Measurements from ENCODE around the gene ADAMTS12.

The ADAMTS12 gene

DNA sequence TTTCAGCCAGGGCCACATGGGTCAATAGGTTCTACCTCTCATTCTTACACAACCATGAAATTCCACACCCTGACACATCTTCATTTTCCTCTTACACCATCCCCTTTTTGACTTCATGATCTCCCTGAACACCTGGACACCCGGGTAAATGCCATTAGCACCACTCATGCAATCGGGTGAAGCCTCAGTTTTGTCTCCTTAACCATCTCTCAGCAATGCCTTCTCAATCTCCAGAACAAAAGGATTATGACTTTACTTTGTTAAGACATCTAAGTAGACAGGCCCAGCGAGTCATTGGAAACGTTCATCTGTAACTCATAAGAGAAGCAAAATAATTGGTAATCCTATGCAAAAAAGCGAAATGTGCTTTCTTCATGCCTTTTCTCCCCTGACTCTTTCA lies 49.9 kb downstream of the ADAMTS12 start:
- no peak for DNase-seq (ENCODE audit: low spot score)

DNA sequence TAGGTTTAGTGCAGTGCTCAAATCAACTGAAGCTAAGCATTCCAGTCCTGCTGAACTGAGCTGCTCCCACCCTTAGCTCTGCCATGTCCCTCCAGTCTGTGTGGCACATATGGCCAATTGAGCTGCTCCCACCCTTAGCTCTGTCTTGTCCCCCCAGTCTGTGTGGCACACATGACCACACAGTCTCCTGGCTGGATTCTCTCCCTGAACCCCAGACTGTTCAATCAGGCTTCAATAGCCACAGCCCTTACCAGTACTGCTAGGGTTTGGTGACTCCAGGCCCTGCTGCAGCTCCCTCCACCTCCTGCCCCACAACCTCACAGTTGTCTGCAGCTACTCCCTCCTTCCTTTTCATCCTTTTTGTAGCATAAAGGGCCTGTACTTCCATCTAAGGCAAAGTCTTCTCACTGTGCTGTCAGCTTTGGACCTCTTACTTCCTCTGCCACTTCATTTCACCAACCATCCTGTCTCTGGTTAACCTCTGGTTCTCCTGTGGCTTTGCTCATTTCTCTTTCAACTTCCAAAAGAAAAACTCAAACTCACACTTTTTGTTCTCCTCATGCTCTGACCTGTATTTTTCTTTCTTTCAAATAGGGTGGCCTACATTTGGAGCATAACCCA lies 50.8 kb downstream of the ADAMTS12 start:
- no peak for DNase-seq (ENCODE audit: low spot score)

DNA sequence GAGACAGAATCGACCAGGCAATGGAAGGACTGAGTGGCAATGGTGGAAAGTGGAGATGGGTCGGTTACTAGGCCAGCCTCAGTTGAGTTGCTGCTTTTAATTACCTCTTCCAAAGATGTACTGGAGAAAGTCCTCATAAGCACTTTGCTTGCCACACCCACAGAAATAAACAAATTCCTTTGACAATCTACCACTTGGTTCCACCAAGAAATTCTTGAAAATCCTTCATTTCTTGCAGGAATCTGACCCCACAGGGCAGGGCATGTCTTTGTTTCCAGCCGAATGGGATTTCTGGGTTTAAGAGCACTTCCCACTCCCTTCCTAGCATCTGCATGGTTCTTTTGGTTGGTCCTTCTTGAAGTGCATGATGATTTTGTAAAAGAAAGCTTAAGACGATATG lies 54.5 kb downstream of the ADAMTS12 start:
- no peak for DNase-seq (ENCODE audit: low spot score)

DNA sequence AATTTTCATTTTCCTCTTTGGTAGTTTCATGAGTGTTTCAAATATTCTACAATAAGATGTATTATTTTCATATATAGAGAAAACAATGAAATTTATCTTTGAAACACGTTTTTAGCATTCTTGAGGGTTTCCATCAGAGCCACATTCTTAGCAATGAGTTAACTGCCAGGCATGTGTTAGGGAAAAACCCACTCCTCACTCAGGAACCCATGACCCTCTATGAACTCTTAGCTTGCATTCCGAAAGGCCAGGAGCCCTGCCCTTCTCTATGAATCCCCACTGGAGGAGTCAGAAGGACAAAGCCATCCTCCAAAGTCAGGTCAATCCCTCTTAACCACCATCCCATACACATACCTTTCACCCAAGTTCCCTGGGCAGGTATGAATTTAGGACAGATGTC lies 57.5 kb downstream of the ADAMTS12 start:
- no peak for DNase-seq (ENCODE audit: low spot score)

DNA sequence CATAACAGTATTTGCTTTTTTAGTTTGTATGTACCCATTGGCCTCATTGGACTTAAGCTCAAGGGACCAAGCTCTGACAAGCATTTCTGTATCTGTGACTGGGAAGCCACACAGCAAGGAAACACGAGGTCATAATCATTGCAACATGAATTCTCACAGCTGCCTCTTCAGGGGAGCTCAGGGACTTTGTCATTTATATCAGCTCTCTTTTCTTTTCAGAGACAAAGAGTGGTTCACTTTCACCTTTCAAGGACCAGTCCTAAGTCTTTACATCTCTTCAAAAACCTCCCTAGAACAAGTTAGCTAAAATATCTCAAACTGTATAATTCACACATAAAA lies 58.6 kb downstream of the ADAMTS12 start:
- no peak for DNase-seq (ENCODE audit: low spot score)

DNA sequence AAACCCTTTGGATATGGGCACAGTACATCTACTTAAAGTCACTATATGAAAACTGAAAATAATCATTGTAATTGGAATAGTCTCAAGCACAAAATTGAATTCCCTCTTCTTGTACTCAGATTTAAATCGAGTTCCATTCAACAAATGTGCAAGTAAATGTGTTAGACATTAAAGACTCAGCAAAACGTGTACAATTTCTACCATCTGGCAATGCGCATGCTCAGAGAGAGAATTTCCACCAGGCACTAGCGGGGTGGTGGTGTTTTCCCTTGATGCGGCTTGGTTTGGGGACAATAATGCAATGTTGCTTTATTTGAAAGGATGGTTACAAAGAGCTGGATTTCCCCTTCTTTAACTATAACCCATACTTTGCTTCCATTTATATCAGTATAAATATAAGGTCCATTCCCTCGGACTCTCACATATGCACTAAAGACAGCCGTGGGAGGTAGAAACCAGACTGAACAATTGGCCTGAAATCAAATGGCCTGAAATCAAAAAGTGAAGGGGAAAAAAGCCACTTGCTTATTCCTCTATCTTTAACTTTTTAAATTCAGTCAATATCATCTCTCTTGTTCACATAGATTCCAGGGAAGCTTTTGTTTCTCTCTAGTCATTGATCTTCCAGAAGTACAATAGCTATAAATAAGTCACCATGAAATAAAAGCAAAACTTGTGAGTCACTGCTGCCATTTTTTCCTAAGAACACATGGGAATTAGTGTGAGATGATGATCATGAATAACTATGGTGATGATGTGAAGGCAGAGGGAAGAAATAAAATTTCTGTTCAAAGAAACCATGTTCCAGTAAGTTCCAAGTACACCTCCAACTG lies 59.2 kb downstream of the ADAMTS12 start:
- no peak for DNase-seq (ENCODE audit: low spot score)

DNA sequence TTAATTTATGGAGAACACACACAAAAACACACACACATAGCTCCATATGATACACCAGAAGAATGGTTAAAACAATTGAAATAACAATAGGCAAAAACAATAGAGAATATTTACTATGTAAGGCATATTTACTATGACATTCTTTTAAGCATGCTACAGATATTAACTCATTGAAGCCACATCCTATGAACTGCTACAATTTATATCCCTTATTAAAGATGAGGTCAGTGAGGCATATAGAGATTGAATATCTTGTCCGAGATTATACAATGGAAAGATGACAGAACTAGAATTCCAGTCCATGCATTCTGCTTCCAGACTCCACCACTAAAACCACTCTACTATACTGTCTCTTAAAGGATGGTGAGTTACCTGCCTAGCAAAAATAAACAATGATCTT lies 60.7 kb downstream of the ADAMTS12 start:
- no peak for DNase-seq (ENCODE audit: low spot score)

DNA sequence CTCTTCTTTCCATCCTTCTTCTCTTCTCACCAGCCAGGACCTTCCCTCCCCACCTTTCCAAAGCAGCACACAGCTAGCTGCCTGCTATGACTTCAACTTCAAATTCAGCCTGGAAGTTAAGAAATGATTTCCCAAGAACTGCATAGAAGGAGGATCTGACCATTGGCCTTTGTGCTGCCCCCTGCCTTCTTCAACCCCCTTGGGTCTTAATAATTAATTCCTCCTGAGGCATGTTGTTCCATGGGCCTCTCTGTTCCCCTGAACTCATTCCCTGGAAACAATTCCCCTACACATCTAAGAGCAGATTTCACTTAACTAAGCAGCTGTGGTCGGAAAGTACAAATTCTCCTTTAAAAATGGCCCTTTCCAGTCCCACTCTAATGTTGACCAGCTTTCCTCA lies 62.4 kb downstream of the ADAMTS12 start:
- no peak for DNase-seq (ENCODE audit: low spot score)

DNA sequence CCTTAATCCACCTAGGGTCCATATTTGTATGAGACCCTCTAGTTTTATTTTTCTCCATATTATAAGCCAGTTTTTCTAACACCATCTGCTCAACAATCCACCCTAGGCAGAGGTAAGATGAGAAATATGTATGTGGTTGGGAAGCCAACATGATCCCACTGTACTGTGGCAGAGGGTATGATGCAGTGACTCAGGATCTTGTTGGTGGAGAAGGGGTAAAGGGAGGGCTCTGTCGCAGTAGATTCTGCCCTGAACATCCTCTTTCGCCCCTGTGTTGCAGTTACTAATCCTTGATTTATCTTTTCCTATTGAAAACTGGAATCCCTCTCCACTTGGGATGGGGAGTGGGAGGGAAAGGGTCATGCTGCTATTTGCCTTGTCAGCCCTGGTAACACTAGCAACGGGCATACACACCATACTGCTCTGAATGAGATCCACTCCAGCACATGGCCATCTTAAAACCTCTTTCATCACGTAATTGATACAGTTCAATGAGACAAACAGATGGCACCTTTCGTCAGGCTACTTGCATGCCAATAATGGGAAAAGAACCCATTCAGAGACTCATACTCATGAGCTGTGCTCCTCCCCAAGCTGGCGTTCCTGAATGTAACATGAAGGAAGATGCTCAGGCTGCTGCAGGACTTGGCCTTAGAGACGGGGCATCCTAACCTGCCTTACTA lies 63.0 kb downstream of the ADAMTS12 start:
- no peak for DNase-seq (ENCODE audit: low spot score)

DNA sequence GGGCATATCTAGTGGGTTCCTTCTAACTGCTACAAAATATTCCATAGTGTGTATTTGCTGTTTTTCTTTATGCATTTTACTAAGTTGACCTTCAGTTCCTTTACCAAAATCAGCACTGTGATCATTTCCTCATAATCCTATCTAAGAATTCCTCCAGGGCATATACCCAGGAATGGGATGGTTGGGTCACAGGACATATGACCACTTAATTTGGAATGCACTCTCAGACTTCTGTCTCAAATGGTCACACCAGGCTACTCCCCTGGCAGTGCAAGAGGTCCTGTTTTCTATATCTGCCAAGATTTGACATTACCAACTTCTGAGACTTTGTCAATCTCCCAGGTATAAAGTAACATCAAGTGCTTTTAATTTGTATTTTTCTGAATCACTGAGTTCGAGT lies 63.9 kb downstream of the ADAMTS12 start:
- no peak for DNase-seq (ENCODE audit: low spot score)

DNA sequence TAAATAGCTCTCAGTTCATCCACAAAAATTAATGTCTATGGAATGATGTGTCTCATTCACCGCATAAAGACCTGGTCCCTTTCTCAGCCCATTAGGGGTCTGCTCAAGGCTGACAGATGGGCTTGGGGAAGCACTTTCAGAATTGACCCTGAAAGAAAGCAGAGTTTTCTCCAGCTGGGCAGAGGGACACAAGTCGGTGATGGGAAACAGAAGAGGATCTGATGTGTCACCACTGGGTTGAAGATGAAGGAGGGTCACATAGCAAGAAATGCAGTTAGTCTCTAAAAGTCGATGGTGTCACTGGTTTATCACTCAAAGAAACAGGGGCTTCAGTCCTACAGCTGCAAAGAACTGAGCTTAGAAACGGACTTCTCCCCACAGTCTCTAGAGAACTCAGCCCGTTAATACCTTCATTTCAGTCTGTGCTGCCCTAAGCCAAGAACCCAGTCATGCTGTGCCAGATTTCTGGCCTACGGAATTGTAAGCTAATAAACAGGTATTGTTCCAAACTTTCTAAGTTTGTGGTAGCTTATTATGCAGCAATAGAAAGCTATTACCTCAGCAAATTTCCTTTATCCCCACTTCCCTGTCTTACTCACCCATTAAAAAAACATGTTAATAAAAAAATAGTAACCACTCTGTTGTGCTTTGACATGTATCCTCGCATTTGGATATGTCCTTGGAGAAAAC lies 64.6 kb downstream of the ADAMTS12 start:
- no peak for DNase-seq (ENCODE audit: low spot score)

DNA sequence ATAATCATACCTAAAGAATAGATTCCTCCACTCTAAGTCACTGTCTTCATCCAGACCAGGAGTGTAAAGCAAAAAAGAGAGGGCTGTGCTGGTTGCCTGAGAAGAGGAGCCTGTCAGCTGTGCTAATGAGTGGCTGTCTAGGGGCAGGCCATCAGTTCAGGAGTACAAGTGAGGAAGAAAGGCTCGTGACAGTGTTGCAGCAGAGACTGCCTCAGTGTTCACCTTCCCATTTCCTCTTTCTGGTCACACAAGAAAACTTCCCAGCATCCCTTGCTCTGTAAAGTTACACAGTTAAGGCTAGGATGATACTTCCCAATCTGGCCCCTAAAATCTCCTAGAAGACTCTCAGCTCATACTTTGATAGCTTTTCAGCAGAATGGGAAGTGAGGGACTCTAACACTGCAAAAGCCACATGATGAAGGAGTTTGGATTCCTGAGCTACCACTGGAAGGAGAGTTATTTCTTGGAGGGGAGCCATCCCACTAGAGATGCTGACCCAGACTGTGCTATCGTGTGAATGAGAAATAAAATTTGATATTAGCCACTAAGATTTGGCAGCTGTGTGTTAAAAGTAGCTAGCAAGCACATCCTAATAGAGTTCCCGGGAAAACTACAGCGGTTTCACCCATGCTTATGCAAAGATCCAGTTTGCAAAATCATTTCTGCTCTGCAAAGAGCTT lies 67.1 kb downstream of the ADAMTS12 start:
- DNase-seq (ENCODE audit: low spot score) = no peak

DNA sequence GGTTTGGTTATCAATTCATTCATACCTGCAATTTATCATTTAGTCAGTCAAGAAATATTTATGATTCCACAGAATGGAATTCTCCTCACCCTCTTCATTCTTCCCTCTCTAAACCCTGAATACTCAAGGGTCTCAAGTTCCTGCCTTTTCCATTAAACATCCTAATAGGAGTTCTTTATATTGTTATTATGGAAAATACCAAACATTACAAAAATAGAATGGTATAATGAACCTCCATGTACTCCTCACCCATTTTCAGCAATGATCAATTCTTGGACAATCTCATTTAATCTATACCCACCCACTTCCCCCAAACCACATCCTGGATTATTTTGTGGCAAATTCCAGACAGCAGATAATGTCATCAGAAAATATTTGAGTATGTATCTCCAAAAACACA lies 74.5 kb downstream of the ADAMTS12 start:
- no peak for DNase-seq (ENCODE audit: low spot score)

DNA sequence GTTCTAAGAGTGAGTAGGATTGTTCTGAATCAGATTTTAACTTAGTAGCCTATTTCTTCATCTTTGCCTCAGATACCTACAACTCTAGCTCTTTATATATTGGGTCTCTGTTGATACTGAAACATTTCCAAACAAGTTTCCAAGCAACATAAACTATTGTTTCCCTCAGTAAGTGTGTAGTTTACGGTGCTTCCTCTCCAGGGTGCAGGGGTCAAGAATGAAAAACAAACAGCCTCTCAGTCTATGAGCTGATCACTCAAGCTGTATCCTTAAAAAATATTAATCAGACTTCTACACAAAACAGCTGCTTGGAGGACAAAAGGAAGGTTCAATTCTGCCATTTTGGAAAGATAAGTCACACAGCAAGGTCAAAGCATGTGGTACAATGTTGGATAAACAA lies 75.0 kb downstream of the ADAMTS12 start:
- no peak for DNase-seq (ENCODE audit: low spot score)

DNA sequence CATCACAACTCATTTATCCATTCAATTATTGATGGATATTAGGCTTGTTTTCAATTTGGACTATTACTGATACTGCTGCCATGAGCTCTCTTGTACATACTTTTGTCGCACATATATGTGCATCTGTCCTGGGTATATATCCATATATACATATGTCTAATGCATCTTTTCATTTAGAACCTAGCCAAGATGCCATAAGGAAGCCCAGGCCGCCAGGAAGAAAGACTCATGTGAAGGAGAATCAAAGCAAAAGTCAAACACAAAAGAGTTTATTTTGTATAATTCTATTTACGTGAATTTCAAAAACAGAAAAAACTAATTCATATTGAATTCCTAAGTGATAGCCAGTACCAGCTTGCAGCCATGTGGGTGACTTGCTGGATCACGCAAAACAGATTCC lies 79.0 kb downstream of the ADAMTS12 start:
- DNase-seq (ENCODE audit: low spot score) = no peak

DNA sequence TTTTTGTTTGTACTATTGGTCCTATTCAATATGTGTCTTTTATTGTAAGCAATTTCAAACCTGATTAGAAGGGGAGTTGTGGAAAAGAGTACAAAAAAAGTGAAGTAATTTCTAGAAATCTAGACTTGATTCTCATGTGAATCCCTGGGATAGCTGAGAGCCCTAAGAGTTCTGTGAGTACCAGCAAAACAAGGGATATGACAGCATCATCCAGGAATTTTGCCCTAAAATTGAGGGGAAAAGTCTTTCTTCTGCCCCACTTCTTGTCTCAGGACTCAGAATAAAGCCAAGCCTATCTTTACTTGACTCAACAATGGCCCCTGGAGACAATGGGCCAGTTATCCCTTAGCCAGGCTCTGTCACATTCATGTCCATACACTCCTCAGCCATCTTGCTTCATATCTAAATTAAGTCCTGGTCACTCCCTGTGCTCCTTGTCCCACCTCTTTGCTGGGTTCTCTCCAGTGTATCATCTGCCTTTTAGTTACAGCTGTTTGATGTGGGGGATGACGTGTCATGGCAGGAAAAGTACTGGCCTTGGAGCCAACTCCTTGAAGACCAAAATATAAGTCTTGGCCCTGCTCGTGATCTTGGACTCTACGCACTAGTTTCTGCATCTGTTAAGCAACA lies 81.2 kb downstream of the ADAMTS12 start:
- no peak for DNase-seq (ENCODE audit: low spot score)

DNA sequence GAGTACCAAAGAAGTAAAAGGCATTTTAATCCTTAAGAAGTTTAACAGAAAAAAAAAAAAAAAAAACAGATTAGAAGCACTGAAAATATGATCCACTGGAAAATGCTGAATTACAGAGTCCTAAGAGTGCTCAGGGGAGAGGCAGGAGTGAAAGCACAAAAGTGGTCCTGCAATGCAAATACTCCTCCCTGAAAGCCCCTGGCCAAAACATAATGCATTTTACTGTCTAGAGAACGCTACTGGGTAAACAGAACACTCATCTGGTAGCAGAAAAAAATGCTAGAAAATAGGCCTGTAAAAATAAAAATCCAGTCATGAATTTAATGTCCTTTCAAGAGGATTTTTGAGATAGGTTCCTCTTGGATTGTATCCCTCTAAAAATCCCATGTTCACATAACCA lies 81.9 kb downstream of the ADAMTS12 start:
- DNase-seq (ENCODE audit: low spot score) = no peak

DNA sequence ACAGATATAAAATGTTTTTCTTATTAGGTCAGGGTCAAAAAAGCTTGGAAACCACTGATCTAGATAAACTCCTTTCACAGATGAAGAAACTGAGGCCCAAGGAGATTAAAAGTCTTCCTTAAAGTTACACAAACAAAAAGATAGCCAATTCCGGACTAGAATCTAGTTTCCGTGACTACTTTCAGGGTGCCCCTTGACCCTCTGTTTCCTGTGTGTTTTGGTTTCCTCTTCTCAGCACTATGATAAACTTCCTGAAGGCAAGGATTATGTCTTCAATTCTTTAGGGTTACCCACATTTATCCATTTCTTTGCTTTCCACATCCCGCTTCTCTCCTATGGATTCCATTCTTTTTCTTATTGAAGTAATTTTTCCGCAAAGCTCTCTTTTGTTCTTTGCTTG lies 83.1 kb downstream of the ADAMTS12 start:
- no peak for DNase-seq (ENCODE audit: low spot score)

DNA sequence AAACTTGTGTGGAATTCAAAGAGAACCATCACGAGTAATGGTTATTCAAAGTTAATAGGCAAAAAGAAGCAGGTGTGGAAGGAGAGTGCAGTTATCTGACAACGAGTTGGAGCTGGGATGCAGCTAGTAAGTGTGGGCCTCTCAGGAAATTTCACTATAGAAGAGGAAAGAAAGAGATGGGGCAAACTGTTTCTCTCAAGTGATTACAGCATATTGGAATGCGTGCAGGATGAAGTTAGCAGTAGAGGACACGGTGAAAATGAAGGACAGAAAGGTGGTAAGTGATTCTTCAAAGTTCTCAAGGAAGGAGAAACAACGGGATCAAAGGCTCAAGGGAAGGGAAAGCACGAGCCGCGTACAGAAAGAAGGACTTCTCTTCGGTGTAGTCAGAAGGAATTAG lies 84.0 kb downstream of the ADAMTS12 start:
- DNase-seq (ENCODE audit: low spot score) = no peak

DNA sequence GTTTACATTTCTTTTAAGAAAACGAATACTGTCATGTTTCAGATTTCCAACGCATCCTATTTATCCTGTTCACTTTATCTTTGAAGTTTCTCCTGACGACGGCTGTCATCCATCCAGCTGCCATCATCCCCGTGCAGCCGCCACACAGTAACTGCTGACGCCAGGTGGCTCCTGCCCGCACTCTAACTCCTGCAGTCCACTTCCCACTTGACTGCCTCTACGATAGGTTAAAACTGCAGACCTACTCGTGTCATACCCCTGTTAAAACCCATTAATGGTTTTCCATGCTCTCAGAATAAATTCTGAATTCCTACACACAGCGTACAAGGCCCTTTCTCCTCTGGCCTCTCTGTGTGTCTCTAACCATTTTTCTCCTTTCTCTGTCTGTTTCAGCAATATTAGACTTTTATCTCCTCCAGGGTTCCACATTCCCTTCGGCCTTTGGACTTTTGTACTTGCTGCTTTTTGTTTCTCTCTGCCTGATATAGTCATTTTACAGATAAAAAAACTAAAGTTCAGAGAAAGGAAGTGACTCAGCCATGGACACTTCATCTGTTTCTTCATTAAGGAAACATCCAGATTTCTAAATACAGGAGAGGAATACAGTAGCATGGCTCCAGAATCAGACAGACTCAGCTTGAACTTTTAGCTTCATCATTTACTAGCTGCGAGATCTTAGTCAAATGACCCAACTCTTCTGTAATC lies 84.9 kb downstream of the ADAMTS12 start:
- no peak for DNase-seq (ENCODE audit: low spot score)

DNA sequence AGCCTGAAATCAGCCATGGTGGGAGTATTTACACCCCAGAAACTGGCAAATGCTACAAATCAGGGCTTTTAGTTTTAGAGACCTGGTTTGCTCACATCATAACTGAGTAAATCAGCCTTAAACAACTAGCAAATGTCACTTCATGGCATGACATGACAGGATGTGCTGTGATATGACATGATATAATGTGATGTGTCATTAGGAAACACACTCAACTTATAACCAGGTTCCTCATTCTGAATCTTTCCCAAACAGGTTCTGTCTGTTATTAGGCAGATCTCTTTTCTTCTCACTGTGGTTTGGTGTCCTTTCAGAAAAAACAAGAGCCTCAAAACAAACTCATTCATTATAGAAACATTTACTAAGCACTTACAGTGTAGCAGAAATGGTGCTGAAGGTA lies 90.5 kb downstream of the ADAMTS12 start:
- no peak for DNase-seq (ENCODE audit: low spot score)
